SK-N-SH (cell line): ENCODE data around the gene PITPNM3. TPM values are rescaled to one million over a fixed set of nuclear protein-coding genes. Genes with fewer than 3 reads are reported as not detected.
"Not testable (repeated sequence)": the region's sequence is repeated elsewhere in the genome, so short reads cannot be mapped to it uniquely, and the experiment has no call there.

ENCODE experiments used
- CTCF ChIA-PET: fragments of 300-600, 350-600 bp; formaldehyde crosslinking; extraction: SDS; loops from one replicate; lab custom pipeline; 2021; lab: Yijun Ruan, JAX
- POLR2A ChIA-PET: fragments of 350-600 bp; sonication (Branson Sonifier 250); formaldehyde crosslinking; extraction: SDS; loops from one replicate; lab custom pipeline; 2020; ENCODE audit warnings: antibody characterized with exemption, inconsistent platforms; lab: Yijun Ruan, JAX
- DNase-seq: peaks from one replicate; pipeline ENCODE4 v3.0.0; 2012
- H2AFZ ChIP-seq: fragments of 200-600 bp; sonication (generic); 2 replicates; pipeline ENCODE4 v1.8.1; 2016; ENCODE audit warnings: antibody characterized with exemption, mild to moderate bottlenecking, low read depth
- H3F3A ChIP-seq: fragments of 200-600 bp; sonication (generic); replicated peaks from 2 replicates; pipeline ENCODE3; 2016; ENCODE audit warnings: antibody characterized with exemption, mild to moderate bottlenecking; ENCODE audit not compliant: insufficient read depth
- H3K27ac ChIP-seq, 2 experiments: fragments of 200-500 bp in 1 of 2; fragments of 200-600 bp in 1 of 2; sonication (Bioruptor generic) in 1 of 2; sonication (generic), shearing (Covaris generic) in 1 of 2; 2 replicates each; pipeline versions ENCODE4 v1.5.1 to v1.6.1; 2014 to 2016; ENCODE audit warnings: low read depth in 2 of 2, inconsistent platforms in 1 of 2, low read length in 1 of 2, mild to moderate bottlenecking in 1 of 2, mixed read lengths in 1 of 2
- H3K27me3 ChIP-seq: fragments of 200-600 bp; sonication (generic), shearing (Covaris generic); 2 replicates; pipeline ENCODE4 v1.6.1; 2016; ENCODE audit warnings: mixed run types; ENCODE audit not compliant: insufficient read depth
- H3K36me3 ChIP-seq, 2 experiments: fragments of 200-500 bp in 1 of 2; fragments of 200-600 bp in 1 of 2; sonication (Bioruptor generic) in 1 of 2; sonication (generic) in 1 of 2; replicated peaks in 1 of 2; 2 replicates each; pipeline versions ENCODE3 to v1.5.1; 2014 to 2016; ENCODE audit warnings: low read length in 1 of 2, mild to moderate bottlenecking in 1 of 2; ENCODE audit not compliant: insufficient read depth in 2 of 2, control insufficient read depth in 1 of 2
- H3K4me1 ChIP-seq, 2 experiments: fragments of 200-500 bp in 1 of 2; fragments of 200-600 bp in 1 of 2; sonication (Bioruptor generic) in 1 of 2; sonication (generic), shearing (Covaris generic) in 1 of 2; 2 replicates each; pipeline versions ENCODE4 v1.5.1 to v1.6.1; 2014 to 2016; ENCODE audit warnings: low read depth in 1 of 2, low read length in 1 of 2, mixed run types in 1 of 2; ENCODE audit not compliant: insufficient read depth in 2 of 2, control insufficient read depth in 1 of 2
- H3K4me2 ChIP-seq: fragments of 200-600 bp; sonication (generic), shearing (Covaris generic); 2 replicates; pipeline ENCODE4 v1.6.1; 2017; ENCODE audit warnings: mixed run types
- H3K4me3 ChIP-seq, 2 experiments: fragments of 200-500 bp in 1 of 2; fragments of 200-600 bp in 1 of 2; sonication (Bioruptor generic) in 1 of 2; sonication (generic), shearing (Covaris generic) in 1 of 2; 2 replicates each; pipeline versions ENCODE4 v1.5.1 to v1.8.1; 2014 to 2016; ENCODE audit warnings: low read depth in 2 of 2, inconsistent platforms in 1 of 2, low read length in 1 of 2, mild to moderate bottlenecking in 1 of 2, mixed read lengths in 1 of 2, moderate library complexity in 1 of 2
- H3K79me2 ChIP-seq: fragments of 200-600 bp; sonication (generic); 2 replicates; pipeline ENCODE4 v1.8.1; 2017; ENCODE audit warnings: mild to moderate bottlenecking; ENCODE audit not compliant: insufficient read depth
- H3K9ac ChIP-seq: fragments of 200-600 bp; sonication (generic); 2 replicates; pipeline ENCODE4 v1.6.1; 2017; ENCODE audit warnings: mixed run types
- H3K9me2 ChIP-seq: fragments of 200-600 bp; sonication (generic); 2 replicates; pipeline ENCODE4 v1.6.1; 2017; ENCODE audit warnings: mixed run types
- H3K9me3 ChIP-seq: fragments of 200-600 bp; sonication (generic); 2 replicates; pipeline ENCODE4 v1.6.1; 2017; ENCODE audit warnings: mixed run types, mild to moderate bottlenecking, moderate library complexity
- H4K20me1 ChIP-seq: fragments of 200-600 bp; sonication (generic); 2 replicates; pipeline ENCODE4 v1.6.1; 2017; ENCODE audit warnings: mild to moderate bottlenecking, mixed run types; ENCODE audit not compliant: insufficient read depth
- CHD2 ChIP-seq: fragments of 150-350 bp; IDR thresholded peaks from 2 replicates; pipeline ENCODE4 v1.6.1; 2018; ENCODE audit warnings: low read length; ENCODE audit not compliant: partially characterized antibody
- CTCF ChIP-seq: fragments of 200-600 bp; sonication (generic); IDR thresholded peaks from 2 replicates; pipeline ENCODE4 v1.6.1; 2017; ENCODE audit warnings: antibody characterized with exemption, mild to moderate bottlenecking, moderate library complexity
- ELF1 ChIP-seq: IDR thresholded peaks from 2 replicates; pipeline ENCODE4 v1.4.0; 2012
- EP300 ChIP-seq, 2 experiments: IDR thresholded peaks; 2 replicates each; pipeline versions ENCODE4 v1.4.0 to v1.6.1; 2012; ENCODE audit warnings: borderline replicate concordance in 1 of 2, low read depth in 1 of 2, low read length in 1 of 2
- FOSL2 ChIP-seq: IDR thresholded peaks from 2 replicates; pipeline ENCODE4 v1.4.0; 2012; ENCODE audit warnings: low read depth, mild to moderate bottlenecking, moderate library complexity, borderline replicate concordance
- FOXM1 ChIP-seq: IDR thresholded peaks from 2 replicates; pipeline ENCODE4 v1.4.0; 2012; ENCODE audit warnings: low read depth, mild to moderate bottlenecking
- GATA2 ChIP-seq: sonication (generic); formaldehyde crosslinking; IDR thresholded peaks from 2 replicates; pipeline ENCODE4 v1.5.0; 2020; ENCODE audit warnings: mild to moderate bottlenecking, missing genetic modification reagents
- IRF3 ChIP-seq: fragments of 150-350 bp; IDR thresholded peaks from 2 replicates; pipeline ENCODE4 v1.6.1; 2016; ENCODE audit warnings: mild to moderate bottlenecking, low read depth, low read length
- JUND ChIP-seq: IDR thresholded peaks from 2 replicates; pipeline ENCODE4 v1.4.0; 2012
- MAX ChIP-seq: IDR thresholded peaks from 2 replicates; pipeline ENCODE4 v1.4.0; 2012; ENCODE audit warnings: low read depth
- NFIC ChIP-seq: IDR thresholded peaks from 2 replicates; pipeline ENCODE4 v1.4.0; 2012; ENCODE audit warnings: borderline replicate concordance
- NRF1 ChIP-seq: IDR thresholded peaks from 2 replicates; pipeline ENCODE4 v1.6.1; 2012; ENCODE audit warnings: low read depth, mild to moderate bottlenecking, low read length
- POLR2AphosphoS5 ChIP-seq: IDR thresholded peaks from 2 replicates; pipeline ENCODE4 v1.6.1; 2012; ENCODE audit warnings: low read depth, low read length
- RAD21 ChIP-seq: IDR thresholded peaks from 2 replicates; pipeline ENCODE4 v1.6.1; 2012; ENCODE audit warnings: mild to moderate bottlenecking, low read length
- RXRA ChIP-seq: IDR thresholded peaks from 2 replicates; pipeline ENCODE4 v1.4.0; 2012; ENCODE audit warnings: low read depth, mild to moderate bottlenecking, borderline replicate concordance
- SIN3A ChIP-seq: IDR thresholded peaks from 2 replicates; pipeline ENCODE4 v1.6.1; 2012; ENCODE audit warnings: low read depth, mild to moderate bottlenecking, low read length, moderate library complexity, borderline replicate concordance
- SMC3 ChIP-seq: IDR thresholded peaks from 2 replicates; pipeline ENCODE4 v1.6.1; 2012; ENCODE audit warnings: low read depth, low read length, improper control_type of control experiment
- USF2 ChIP-seq: fragments of 150-350 bp; IDR thresholded peaks from 2 replicates; pipeline ENCODE4 v1.6.1; 2017; ENCODE audit warnings: antibody characterized with exemption, low read length, low read depth, borderline replicate concordance
- YY1 ChIP-seq: IDR thresholded peaks from 2 replicates; pipeline ENCODE4 v1.4.0; 2012; ENCODE audit warnings: low read depth, mild to moderate bottlenecking
- WGBS: methylation state at CpG from one replicate; pipeline ENCODE4 v1.1.6; 2017; ENCODE audit warnings: low lambda C conversion rate; 5-methylcytosine and 5-hydroxymethylcytosine counted together
- polyA plus RNA-seq, 3 experiments: library from polyadenylated mRNA; depleted of rRNA; stranded (reverse); fragments of >200 nt; gene quantifications; 2 replicates each; pipeline ENCODE4 v1.2.3, GENCODE V29; 2012

Gene PITPNM3
- polyA plus RNA-seq, 1 of the 3 experiments (the other 2 are of a cell fraction) = 0.82 TPM

GRCh38 chr17:6573982-6574686, 17.8 kb upstream of the PITPNM3 start:
- ChIA-PET CTCF (interaction anchor here (0.7 to 1.5 kb wide), 3 partner anchors 11 to 100 kb away, joined by 3 to 5 read pairs (median 4); no protein-coding TSS in a partner anchor), POLR2A (no interaction called here)
- Histone ChIP-seq H3K9ac (no peak overlapping the region), H3K4me2 (no peak overlapping the region), H3K9me3 (no peaks in the 10 kb centered on the region), H2AFZ (no peak overlapping the region), H3K36me3 (peaks cover 14 to 27% of the 10 kb centered on the region in 2 experiments), H3K4me1 (peaks cover 0 to 13% of the 10 kb centered on the region in 2 experiments; a peak in 1 of 4 replicates), H3K79me2 (no peaks in the 10 kb centered on the region), H3K4me3 (no peak overlapping the region), H3K27me3 (no peaks in the 10 kb centered on the region), H3K27ac (no peak overlapping the region), H4K20me1 (no peaks in the 10 kb centered on the region), H3F3A (no peaks in the 10 kb centered on the region), H3K9me2 (no peaks in the 10 kb centered on the region)
- 96% methylated on average over 13 of the region's 13 CpGs for WGBS
- DNase-seq = no peak
- TF ChIP-seq MAX = no peak
- no peak for TF ChIP-seq NRF1
- TF ChIP-seq CHD2 = no peak
- TF ChIP-seq RAD21 = no peak
- no peak for TF ChIP-seq RXRA
- no peak for TF ChIP-seq FOXM1
- no peak for TF ChIP-seq SMC3
- no peak for TF ChIP-seq USF2
- TF ChIP-seq FOSL2 = no peak
- no peak for TF ChIP-seq NFIC

GRCh38 chr17:6573495-6573894, 17.1 kb upstream of the PITPNM3 start:
- WGBS = 98% methylated on average over 6 of the region's 6 CpGs
- DNase-seq, H3K9me2 ChIP-seq, POLR2A ChIA-PET, H3F3A ChIP-seq, H4K20me1 ChIP-seq, H3K27ac ChIP-seq, H2AFZ ChIP-seq, H3K27me3 ChIP-seq, H3K79me2 ChIP-seq, H3K4me3 ChIP-seq, H3K9me3 ChIP-seq, CTCF ChIA-PET, H3K9ac ChIP-seq, H3K4me2 ChIP-seq: not testable (repeated sequence)
- Histone ChIP-seq H3K36me3 (peaks cover 8 to 21% of the 10 kb centered on the region in 2 experiments), H3K4me1 (peaks cover 0 to 13% of the 10 kb centered on the region in 2 experiments; a peak in 1 of 4 replicates)

GRCh38 chr17:6572972-6573370, 16.6 kb upstream of the PITPNM3 start:
- Histone ChIP-seq H3K9me2 (no peaks in the 10 kb centered on the region), H2AFZ (no peak overlapping the region), H3K9ac (no peak overlapping the region), H3K4me1 (peaks cover 0 to 13% of the 10 kb centered on the region in 2 experiments; a peak in 1 of 4 replicates), H3K4me3 (no peak overlapping the region), H3K9me3 (no peaks in the 10 kb centered on the region), H3K27ac (no peak overlapping the region), H4K20me1 (no peaks in the 10 kb centered on the region), H3K27me3 (no peaks in the 10 kb centered on the region), H3K4me2 (no peak overlapping the region), H3K36me3 (peaks cover 4 to 16% of the 10 kb centered on the region in 2 experiments), H3K79me2 (no peaks in the 10 kb centered on the region), H3F3A (no peaks in the 10 kb centered on the region)
- CTCF ChIA-PET = no interaction called here
- 95% methylated on average over 4 of the region's 8 CpGs for WGBS
- DNase-seq = no peak
- POLR2A ChIA-PET = no interaction called here
- TF ChIP-seq IRF3 (no peak), YY1 (no peak), CTCF (no peak), EP300 (IDR thresholded peaks at IDR 0.05; ENCODE audit: borderline replicate concordance in 1 of 2, low read depth in 1 of 2, low read length in 1 of 2) (no peak), CHD2 (no peak), SIN3A (no peak), JUND (no peak), POLR2AphosphoS5 (no peak), ELF1 (no peak), GATA2 (CRISPR knock-in tag) (no peak), RXRA (no peak)
